ENCODE results near the gene SUPT20HL2. TPM values are rescaled to one million over a fixed set of nuclear protein-coding genes. Genes with fewer than 3 reads are reported as not detected.

The SUPT20HL2 gene
- total RNA-seq, 1 experiment from 2014 or later, result not detected

GRCh38 chrX:24276015-24276414 is 37.9 kb downstream of the SUPT20HL2 start:
- H3K9me3 Mint-ChIP-seq, result no peaks in the 10 kb centered on the region; a peak in 1 of 5 replicates
- no peak overlapping the region for H2BK20ac ChIP-seq (ENCODE audit: low read depth, low read length, poor library complexity, severe bottlenecking)
- H3K4me2 ChIP-seq (ENCODE audit: insufficient read depth, insufficient read length, low read length), result no peak overlapping the region
- H3K27ac Mint-ChIP-seq, result no peak overlapping the region
- H3K79me1 ChIP-seq (ENCODE audit: insufficient read depth, low read depth, low read length, poor library complexity, severe bottlenecking), result no peaks in the 10 kb centered on the region
- no peaks in the 10 kb centered on the region for H3K27me3 ChIP-seq (ENCODE audit: insufficient read depth, low read length)
- no peak overlapping the region for H2AFZ ChIP-seq (ENCODE audit: low read length)
- no peak overlapping the region for H2BK120ac ChIP-seq (ENCODE audit: low read depth, low read length, poor library complexity, severe bottlenecking)
- H2BK5ac ChIP-seq (ENCODE audit: insufficient read length, low read length), result no peak overlapping the region
- no peak overlapping the region for H3K27ac ChIP-seq (ENCODE audit: insufficient read length, low read depth, low read length)
- H2BK12ac ChIP-seq (ENCODE audit: insufficient read length, low read depth, low read length), result no peak overlapping the region
- H3K9me3 ChIP-seq (ENCODE audit: control insufficient read depth, low read depth, low read length), result no peaks in the 10 kb centered on the region
- H3K4me3 Mint-ChIP-seq, result no peak overlapping the region
- H3T11ph ChIP-seq (ENCODE audit: low read length), result no peak overlapping the region
- H3K14ac ChIP-seq (ENCODE audit: insufficient read depth, low read length), result no peak overlapping the region
- no peaks in the 10 kb centered on the region for H3K79me2 ChIP-seq (ENCODE audit: insufficient read depth, low read length)
- no peak overlapping the region for H3K9ac ChIP-seq (ENCODE audit: extremely low read depth, insufficient read length, low read length)
- peaks cover 0 to 5% of the 10 kb centered on the region in 2 experiments; a peak in 1 of 4 replicates for H3K4me1 Mint-ChIP-seq
- no peak overlapping the region for H4K8ac ChIP-seq (replicated peaks; ENCODE audit: insufficient read length, low read depth, low read length)
- H2BK15ac ChIP-seq (ENCODE audit: low read depth, low read length), result no peak overlapping the region
- H3K23me2 ChIP-seq (ENCODE audit: insufficient read length, low read depth, low read length, poor library complexity, severe bottlenecking), result no peaks in the 10 kb centered on the region
- no peaks in the 10 kb centered on the region for H3K4me1 ChIP-seq (ENCODE audit: insufficient read depth, low read length)
- DNase-seq, result no peak
- no peak overlapping the region for H3K4ac ChIP-seq (ENCODE audit: low read depth, low read length)
- H3K23ac ChIP-seq (ENCODE audit: insufficient read length, low read depth, low read length), result no peak overlapping the region
- H4K5ac ChIP-seq (ENCODE audit: insufficient read length, low read depth, low read length), result no peak overlapping the region
- H2AK5ac ChIP-seq (ENCODE audit: insufficient read length, low read length), result no peak overlapping the region
- no peaks in the 10 kb centered on the region for H4K20me1 ChIP-seq (ENCODE audit: control insufficient read depth, insufficient read depth, insufficient read length)
- no peak overlapping the region for H3K18ac ChIP-seq (ENCODE audit: insufficient read length, low read depth, low read length)
- TF ChIP-seq, protein P1, sequence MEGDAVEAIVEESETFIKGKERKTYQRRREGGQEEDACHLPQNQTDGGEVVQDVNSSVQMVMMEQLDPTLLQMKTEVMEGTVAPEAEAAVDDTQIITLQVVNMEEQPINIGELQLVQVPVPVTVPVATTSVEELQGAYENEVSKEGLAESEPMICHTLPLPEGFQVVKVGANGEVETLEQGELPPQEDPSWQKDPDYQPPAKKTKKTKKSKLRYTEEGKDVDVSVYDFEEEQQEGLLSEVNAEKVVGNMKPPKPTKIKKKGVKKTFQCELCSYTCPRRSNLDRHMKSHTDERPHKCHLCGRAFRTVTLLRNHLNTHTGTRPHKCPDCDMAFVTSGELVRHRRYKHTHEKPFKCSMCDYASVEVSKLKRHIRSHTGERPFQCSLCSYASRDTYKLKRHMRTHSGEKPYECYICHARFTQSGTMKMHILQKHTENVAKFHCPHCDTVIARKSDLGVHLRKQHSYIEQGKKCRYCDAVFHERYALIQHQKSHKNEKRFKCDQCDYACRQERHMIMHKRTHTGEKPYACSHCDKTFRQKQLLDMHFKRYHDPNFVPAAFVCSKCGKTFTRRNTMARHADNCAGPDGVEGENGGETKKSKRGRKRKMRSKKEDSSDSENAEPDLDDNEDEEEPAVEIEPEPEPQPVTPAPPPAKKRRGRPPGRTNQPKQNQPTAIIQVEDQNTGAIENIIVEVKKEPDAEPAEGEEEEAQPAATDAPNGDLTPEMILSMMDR (conservative IDR thresholded peaks at IDR 0.05), result no peak
- H3K36me3 Mint-ChIP-seq (ENCODE audit: insufficient read depth in 1 of 3, low read depth in 3 of 3), result no peaks in the 10 kb centered on the region
- H3K27me3 Mint-ChIP-seq (ENCODE audit: low read depth), result no peaks in the 10 kb centered on the region; the same call in 1 of the 2 replicates
- H4K91ac ChIP-seq (ENCODE audit: insufficient read length, low read depth, low read length), result no peak overlapping the region
- H3K56ac ChIP-seq (ENCODE audit: insufficient read length, low read depth, low read length), result no peak overlapping the region
- WGBS (ENCODE audit: extremely low coverage, insufficient read length, low lambda C conversion rate), result no CpG with 5 or more reads among the region's 5 CpGs
